ENCODE data around the gene CEACAM5. TPM values are rescaled to one million over a fixed set of nuclear protein-coding genes. Genes with fewer than 3 reads are reported as not detected.

Gene CEACAM5
- total RNA-seq, 1 experiment from 2014 or later = 1.1 TPM

DNA sequence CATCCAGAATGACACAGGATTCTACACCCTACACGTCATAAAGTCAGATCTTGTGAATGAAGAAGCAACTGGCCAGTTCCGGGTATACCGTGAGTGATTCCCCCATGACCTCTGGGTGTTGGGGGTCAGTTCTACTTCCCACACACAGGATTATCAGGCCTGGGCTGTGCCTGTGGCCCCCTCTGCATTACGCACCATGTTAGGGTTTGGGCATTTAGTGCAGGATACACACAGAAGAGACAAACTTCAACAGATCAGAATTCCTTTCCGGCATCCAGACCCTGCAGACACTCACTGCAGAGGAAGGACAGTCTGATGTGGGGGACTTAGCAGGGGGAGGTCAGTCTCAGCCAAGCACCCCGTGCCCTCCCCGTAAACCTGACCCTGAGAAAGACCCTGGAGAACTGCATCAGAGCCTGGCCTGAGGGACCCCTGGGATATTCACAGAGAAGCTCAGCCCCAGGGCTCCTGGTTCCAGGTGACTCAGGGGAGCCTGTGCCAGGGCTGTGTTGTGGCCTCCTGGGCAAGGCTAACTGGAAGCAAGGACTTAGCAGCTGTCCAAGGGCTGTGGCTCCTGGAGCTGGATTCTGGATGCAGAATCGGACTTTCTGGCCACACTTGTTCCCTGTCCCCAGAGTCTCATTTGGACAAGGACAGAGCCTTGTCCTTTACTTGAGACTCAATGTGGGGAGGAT, 1.7 kb downstream of the CEACAM5 start:
- BruUV-seq (replicated peaks) = no TSS peak
- CTCF ChIA-PET = interaction anchor here (1.4 kb wide), 1 partner anchor 19 kb away, joined by 5 read pairs; no protein-coding TSS in a partner anchor
- Mint-ChIP-seq H3K36me3 (ENCODE audit: insufficient read depth, unreplicated experiment) (peaks cover 9% of the 10 kb centered on the region), H3K4me3 (ENCODE audit: low read depth, unreplicated experiment) (no peak overlapping the region), H3K27ac (ENCODE audit: unreplicated experiment) (no peak overlapping the region), H3K9me3 (ENCODE audit: low read depth, unreplicated experiment) (no peaks in the 10 kb centered on the region), H3K4me1 (ENCODE audit: low read depth, unreplicated experiment) (peaks cover 13% of the 10 kb centered on the region), H3K27me3 (ENCODE audit: unreplicated experiment) (peaks cover 89% of the 10 kb centered on the region)
- TF ChIP-seq, protein P1, sequence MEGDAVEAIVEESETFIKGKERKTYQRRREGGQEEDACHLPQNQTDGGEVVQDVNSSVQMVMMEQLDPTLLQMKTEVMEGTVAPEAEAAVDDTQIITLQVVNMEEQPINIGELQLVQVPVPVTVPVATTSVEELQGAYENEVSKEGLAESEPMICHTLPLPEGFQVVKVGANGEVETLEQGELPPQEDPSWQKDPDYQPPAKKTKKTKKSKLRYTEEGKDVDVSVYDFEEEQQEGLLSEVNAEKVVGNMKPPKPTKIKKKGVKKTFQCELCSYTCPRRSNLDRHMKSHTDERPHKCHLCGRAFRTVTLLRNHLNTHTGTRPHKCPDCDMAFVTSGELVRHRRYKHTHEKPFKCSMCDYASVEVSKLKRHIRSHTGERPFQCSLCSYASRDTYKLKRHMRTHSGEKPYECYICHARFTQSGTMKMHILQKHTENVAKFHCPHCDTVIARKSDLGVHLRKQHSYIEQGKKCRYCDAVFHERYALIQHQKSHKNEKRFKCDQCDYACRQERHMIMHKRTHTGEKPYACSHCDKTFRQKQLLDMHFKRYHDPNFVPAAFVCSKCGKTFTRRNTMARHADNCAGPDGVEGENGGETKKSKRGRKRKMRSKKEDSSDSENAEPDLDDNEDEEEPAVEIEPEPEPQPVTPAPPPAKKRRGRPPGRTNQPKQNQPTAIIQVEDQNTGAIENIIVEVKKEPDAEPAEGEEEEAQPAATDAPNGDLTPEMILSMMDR (IDR thresholded peaks at IDR 0.05; ENCODE audit: unreplicated experiment) = no peak
- DNase-seq = no peak
- intact Hi-C loops (cut with micrococcal nuclease; ENCODE audit: unreplicated experiment) = no loop called here

DNA sequence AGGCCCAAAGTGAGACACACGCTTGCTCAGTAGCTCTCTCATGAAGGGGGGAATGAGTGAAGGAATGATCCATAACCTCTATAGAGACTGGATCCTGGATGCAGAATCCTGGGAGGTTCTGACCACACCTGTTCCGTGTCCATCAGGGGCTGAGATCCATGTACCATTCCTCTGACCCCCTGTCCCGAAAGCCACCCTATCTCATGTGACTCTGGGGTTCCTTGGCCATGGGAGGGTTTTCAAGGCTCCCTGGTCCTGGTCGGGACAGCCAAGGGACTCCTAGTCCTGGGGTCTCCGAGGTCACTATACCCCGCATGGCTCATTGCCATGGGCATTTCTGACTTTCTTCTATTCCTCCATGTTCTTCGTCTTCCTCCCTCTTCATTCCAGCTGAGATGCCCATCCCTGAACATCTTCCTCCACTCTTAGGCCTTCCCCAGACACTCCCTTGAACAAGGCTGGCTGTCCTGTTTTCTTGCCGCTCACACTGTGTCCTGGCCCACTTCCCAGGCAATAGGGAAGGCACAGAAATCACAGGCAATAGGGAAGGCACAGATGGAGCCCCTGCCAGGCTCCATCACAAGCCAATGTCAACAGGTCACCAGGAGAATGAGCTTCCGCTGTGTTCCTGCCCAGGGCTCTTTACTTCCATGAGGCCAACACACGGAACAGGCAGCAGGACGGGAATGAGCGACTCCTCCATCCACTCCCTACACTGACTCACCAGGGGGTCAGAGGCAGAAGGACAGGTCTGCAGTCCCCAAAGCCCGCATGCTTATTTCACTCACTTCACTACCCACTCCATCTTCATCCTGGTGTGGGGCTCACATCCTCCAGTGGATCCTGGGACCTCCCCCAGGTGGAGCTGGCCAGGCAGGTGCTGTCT, 3.2 kb downstream of the CEACAM5 start:
- H3K27ac Mint-ChIP-seq (ENCODE audit: unreplicated experiment) = no peak overlapping the region
- CTCF ChIA-PET = no interaction called here
- no TSS peak for BruUV-seq (replicated peaks)
- TF ChIP-seq, protein P1 (IDR thresholded peaks at IDR 0.05; ENCODE audit: unreplicated experiment) = no peak
- H3K9me3 Mint-ChIP-seq (ENCODE audit: low read depth, unreplicated experiment) = no peaks in the 10 kb centered on the region
- peaks cover 89% of the 10 kb centered on the region for H3K27me3 Mint-ChIP-seq (ENCODE audit: unreplicated experiment)
- intact Hi-C loops (cut with micrococcal nuclease; ENCODE audit: unreplicated experiment) = no loop called here
- H3K4me1 Mint-ChIP-seq (ENCODE audit: low read depth, unreplicated experiment) = peaks cover 8% of the 10 kb centered on the region
- peaks cover 8% of the 10 kb centered on the region for H3K36me3 Mint-ChIP-seq (ENCODE audit: insufficient read depth, unreplicated experiment)
- DNase-seq = no peak
- no peak overlapping the region for H3K4me3 Mint-ChIP-seq (ENCODE audit: low read depth, unreplicated experiment)

DNA sequence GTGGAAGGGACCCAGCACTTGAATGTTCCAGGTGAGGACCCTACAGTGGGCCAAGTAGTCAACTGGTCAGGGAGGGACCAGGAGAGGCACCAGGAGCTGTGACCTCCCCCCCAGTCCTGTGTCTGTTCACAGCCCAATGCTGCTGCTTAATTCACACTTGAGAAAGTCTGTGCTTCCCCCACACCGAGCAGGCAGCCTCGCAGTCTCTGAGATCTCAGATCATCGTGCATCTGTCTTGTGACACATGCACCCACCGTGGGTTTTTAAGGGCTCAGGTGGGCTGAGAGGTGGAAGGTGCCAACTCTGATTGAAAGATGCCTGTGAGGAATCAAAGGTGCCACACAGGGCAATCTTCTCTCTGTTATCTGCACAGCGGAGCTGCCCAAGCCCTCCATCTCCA, 6.2 kb downstream of the CEACAM5 start:
- Mint-ChIP-seq H3K4me3 (ENCODE audit: low read depth, unreplicated experiment) (no peak overlapping the region), H3K27me3 (ENCODE audit: unreplicated experiment) (peaks cover 96% of the 10 kb centered on the region), H3K4me1 (ENCODE audit: low read depth, unreplicated experiment) (no peaks in the 10 kb centered on the region), H3K36me3 (ENCODE audit: insufficient read depth, unreplicated experiment) (no peaks in the 10 kb centered on the region), H3K9me3 (ENCODE audit: low read depth, unreplicated experiment) (no peaks in the 10 kb centered on the region), H3K27ac (ENCODE audit: unreplicated experiment) (no peak overlapping the region)
- CTCF ChIA-PET = interaction anchor here (2.7 kb wide), 1 partner anchor 8 kb away, joined by 13 read pairs; no protein-coding TSS in a partner anchor
- no peak for DNase-seq
- TF ChIP-seq, protein P1 (IDR thresholded peaks at IDR 0.05; ENCODE audit: unreplicated experiment) = no peak
- no TSS peak for BruUV-seq (replicated peaks)
- intact Hi-C loops (cut with micrococcal nuclease; ENCODE audit: unreplicated experiment) = no loop called here

DNA sequence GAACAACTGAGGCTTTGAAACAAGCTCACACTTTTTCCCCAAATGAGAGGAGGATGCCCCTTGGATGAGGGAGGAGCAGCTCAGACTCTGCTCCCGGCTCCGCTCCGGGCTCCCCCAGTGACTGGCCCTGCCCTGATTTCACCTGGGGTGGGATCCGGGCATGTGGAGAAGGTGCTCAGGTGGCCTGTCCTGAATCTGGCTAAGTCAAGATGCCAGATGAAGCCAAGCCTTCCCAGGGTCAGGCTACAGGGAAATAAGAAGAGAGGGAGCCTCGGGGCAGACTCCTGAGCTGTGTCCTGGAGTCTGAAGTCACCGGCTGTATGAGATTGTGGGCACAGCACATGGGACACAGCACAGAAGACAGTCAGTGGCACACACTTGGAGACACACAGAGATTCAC, 10.3 kb downstream of the CEACAM5 start:
- BruUV-seq (replicated peaks) = no TSS peak
- peaks cover 82% of the 10 kb centered on the region for H3K27me3 Mint-ChIP-seq (ENCODE audit: unreplicated experiment)
- H3K4me1 Mint-ChIP-seq (ENCODE audit: low read depth, unreplicated experiment) = no peaks in the 10 kb centered on the region
- H3K36me3 Mint-ChIP-seq (ENCODE audit: insufficient read depth, unreplicated experiment) = no peaks in the 10 kb centered on the region
- no peak overlapping the region for H3K27ac Mint-ChIP-seq (ENCODE audit: unreplicated experiment)
- CTCF ChIA-PET = interaction anchor here (1.8 kb wide), 2 partner anchors 12 to 19 kb away, joined by 6 read pairs; no protein-coding TSS in a partner anchor
- TF ChIP-seq, protein P1 (IDR thresholded peaks at IDR 0.05; ENCODE audit: unreplicated experiment) = no peak
- intact Hi-C loops (cut with micrococcal nuclease; ENCODE audit: unreplicated experiment) = no loop called here
- DNase-seq = no peak
- H3K9me3 Mint-ChIP-seq (ENCODE audit: low read depth, unreplicated experiment) = no peaks in the 10 kb centered on the region
- no peak overlapping the region for H3K4me3 Mint-ChIP-seq (ENCODE audit: low read depth, unreplicated experiment)

Data from Calu3 (cell line).